Epithelial cell of proximal tubule (primary cell): Measurements from ENCODE around the gene AHCYL2. TPM values are rescaled to one million over a fixed set of nuclear protein-coding genes. Genes with fewer than 3 reads are reported as not detected.
A peak's percentile ranks its signal among the peaks of the same experiment; 100 is the strongest.
"Not testable (repeated sequence)": the region's sequence is repeated elsewhere in the genome, so short reads cannot be mapped to it uniquely, and the experiment has no call there.

Source experiments
- DNase-seq: peaks from one replicate; pipeline ENCODE4 v3.0.0-alpha.2; 2011; ENCODE audit warnings: low read depth
- H3K4me3 ChIP-seq: 2 replicates; pipeline ENCODE4 v1.5.1; 2011; ENCODE audit warnings: low read depth, mild to moderate bottlenecking, low read length
- total RNA-seq: library from RNA; depleted of rRNA; stranded (reverse); fragments of >200 nt; gene quantifications from 2 replicates; pipeline ENCODE4 v1.2.3, GENCODE V29; 2015
- TF ChIP-seq, protein P1 (sequence below): conservative IDR thresholded peaks from 2 replicates; pipeline ENCODE4 v1.5.1; 2012; ENCODE audit warnings: low read depth, mild to moderate bottlenecking, low read length

The AHCYL2 gene
- total RNA-seq, 1 donor from 2014 or later, result 7.0 TPM

DNA sequence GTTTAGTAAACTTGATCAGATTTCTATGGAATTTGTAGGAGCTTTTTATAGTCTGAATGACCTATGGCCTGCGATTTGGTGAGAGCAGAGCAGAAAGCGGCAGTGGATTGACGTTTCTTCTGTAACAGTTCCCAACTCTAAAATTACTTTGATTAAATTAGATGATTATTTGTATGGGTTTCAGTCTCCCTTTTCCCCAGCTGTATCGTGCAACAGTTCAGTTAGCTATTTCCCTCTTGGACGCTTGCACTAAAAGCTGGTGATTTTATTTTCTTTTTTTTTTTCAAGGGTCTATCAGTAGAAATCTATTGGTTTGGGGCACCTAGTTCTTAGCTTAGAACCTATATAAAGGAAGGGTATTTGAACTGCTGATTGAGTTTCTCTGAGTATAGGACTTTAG, 6.8 kb downstream of the AHCYL2 start:
- TF ChIP-seq, protein P1, sequence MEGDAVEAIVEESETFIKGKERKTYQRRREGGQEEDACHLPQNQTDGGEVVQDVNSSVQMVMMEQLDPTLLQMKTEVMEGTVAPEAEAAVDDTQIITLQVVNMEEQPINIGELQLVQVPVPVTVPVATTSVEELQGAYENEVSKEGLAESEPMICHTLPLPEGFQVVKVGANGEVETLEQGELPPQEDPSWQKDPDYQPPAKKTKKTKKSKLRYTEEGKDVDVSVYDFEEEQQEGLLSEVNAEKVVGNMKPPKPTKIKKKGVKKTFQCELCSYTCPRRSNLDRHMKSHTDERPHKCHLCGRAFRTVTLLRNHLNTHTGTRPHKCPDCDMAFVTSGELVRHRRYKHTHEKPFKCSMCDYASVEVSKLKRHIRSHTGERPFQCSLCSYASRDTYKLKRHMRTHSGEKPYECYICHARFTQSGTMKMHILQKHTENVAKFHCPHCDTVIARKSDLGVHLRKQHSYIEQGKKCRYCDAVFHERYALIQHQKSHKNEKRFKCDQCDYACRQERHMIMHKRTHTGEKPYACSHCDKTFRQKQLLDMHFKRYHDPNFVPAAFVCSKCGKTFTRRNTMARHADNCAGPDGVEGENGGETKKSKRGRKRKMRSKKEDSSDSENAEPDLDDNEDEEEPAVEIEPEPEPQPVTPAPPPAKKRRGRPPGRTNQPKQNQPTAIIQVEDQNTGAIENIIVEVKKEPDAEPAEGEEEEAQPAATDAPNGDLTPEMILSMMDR, result no peak
- H3K4me3 ChIP-seq, result no peak overlapping the region
- DNase-seq, result no peak

DNA sequence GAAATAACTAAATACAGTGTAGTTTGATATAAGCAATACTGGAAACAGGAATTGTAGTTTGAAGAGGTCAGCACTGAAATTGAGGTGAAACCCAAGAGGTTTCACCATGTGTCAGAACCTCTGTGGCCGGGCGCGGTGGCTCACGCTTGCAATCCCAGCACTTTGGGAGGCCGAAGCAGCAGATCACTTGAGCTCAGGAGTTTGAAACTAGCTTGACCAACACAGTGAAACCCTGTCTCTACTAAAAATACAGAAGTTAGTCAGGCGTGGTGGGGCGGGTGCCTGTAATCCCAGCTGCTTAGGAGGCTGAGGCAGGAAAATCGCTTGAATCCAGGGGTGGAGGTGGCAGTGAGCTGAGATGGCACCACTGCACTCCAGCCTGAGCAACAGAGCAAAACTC, 13.7 kb downstream of the AHCYL2 start:
- no peak for DNase-seq
- TF ChIP-seq, protein P1, result no peak
- H3K4me3 ChIP-seq, result no peak overlapping the region

DNA sequence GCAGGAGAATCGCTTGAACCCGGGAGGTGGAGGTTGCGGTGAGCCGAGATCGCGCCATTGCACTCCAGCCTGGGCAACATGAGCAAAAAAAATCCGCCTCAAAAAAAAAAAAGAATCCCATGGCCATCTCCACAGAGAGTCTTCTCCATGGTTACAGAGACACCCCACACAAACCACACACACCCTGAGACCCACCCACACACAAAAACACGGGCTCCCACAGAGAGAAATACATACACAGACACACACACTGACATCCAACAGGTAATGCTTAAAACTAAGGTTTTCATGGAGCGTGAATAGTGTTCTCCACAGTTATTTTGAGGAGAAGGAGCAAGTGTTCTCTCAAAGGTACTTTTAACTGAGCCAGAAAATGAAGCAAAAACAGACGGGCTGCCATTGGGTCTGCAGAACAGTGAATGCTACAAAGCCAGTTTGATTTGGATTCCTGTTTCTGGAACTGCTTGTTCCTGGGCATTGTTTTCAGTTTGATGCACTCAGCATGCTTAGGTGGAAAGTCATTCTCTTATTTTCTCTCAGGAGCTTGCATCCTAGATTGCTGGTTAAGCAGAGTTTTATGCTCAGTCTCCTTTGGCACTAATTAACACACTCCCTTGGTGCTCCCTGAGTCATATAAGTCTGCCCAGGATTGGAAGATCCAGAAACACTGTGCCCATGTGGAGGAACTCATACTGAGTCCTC, 15.4 kb downstream of the AHCYL2 start:
- no peak overlapping the region for H3K4me3 ChIP-seq
- TF ChIP-seq, protein P1, result no peak
- DNase-seq, result peak; percentile 86

DNA sequence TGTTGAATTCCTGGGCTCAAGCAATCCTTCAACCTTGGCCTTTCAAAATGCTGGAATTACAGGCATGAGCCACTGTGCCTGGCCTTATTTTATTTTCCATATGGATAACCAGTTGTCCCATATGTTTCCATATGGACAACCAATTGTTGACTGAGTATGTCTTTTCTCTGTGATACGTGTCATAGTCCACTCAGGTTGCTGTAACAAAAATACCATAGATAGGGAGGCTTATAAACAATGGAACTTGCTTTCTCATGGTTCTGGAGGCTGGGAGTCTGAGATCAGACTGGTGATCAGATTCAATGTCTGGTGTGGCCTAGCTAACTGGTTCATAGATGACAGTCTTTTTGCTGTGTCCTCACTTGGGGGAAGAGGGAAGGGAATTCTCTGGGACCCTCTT, 19.4 kb downstream of the AHCYL2 start:
- no peak overlapping the region for H3K4me3 ChIP-seq
- DNase-seq, result no peak
- TF ChIP-seq, protein P1, result no peak

DNA sequence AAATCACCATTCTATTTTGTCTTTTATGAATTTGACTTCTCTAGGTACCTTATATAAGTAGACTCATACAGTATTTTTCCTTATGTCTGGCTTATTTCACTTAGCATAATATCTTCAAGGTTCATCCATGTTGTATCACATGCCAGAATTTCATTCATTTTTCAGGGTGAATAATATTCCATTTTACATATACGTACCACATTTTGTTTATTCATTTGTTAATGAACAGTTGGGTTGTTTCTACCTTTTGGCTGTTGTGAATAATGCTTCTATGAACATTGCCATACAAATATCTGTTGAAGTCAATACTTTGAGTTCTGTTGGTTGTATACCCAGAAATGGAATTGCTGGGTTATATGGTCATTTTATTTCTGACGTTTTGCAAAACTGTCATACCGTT, 20.7 kb downstream of the AHCYL2 start:
- TF ChIP-seq, protein P1, result no peak
- H3K4me3 ChIP-seq, result no peak overlapping the region
- DNase-seq, result no peak

DNA sequence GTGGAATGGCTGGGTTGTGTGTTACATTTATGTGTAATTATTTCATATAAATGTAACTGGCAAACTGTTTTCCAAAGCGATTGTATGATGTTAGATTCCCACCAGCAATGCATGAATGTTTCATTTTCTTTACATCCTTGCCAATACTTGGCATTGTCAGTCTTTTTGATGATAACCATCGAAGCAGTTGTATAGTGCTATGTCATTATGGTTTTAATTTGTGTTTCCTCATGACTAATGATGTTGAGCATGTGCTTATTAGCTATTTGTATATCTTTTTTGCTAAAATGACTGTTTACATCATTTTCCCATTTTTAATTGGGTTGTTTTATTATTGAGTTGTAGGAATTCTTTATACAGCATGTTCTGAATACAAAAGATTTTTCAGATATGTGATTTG, 22.3 kb downstream of the AHCYL2 start:
- no peak for DNase-seq
- H3K4me3 ChIP-seq, result no peak overlapping the region
- TF ChIP-seq, protein P1, result no peak

DNA sequence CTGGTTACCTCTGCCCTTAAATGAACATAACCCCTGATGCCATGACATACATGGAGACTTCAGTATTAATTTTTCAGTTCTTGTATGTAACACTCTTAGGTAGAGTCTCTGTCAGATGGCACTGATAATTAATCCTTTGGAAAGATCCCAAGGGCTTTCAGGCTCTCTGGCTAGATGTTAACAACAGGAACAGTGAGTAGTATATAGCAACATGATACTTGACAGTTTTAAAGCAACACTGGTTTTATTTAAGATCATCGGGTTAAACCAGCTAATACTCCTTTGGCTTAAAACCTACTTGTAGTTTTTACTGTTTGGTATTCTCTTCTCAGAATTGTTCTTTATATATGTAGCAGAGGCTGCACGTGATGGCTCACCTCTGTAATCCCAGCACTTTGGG, 27.3 kb downstream of the AHCYL2 start:
- DNase-seq, result no peak
- TF ChIP-seq, protein P1, result no peak
- no peak overlapping the region for H3K4me3 ChIP-seq

DNA sequence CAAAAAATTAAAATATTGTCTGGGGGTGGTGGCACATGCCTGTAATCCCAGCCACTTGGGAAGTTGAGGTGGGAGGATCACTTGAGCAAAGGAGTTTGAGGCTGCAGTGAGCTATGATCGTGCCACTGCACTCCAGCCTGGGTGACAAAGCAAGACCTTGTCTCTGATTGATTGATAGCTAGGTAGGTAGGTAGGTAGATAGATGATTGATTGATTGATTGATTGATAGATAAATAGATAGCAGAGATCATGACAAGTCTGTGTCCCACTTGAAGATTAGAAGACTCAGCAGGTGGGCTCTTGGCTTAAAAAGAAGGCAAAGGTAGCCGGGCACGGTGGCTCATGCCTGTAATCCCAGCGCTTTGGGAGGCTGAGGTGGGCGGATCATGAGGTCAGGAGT, 27.8 kb downstream of the AHCYL2 start:
- DNase-seq, H3K4me3 ChIP-seq: not testable (repeated sequence)
